ENCODE data around the gene CPB1.

CPB1 gene

GRCh38 chr3:148865049-148865448 lies 37.4 kb downstream of the CPB1 start, which contains the start of gene CPA3:
Gene CPA3, plus strand, starts transcription at chr3:148865296. Its CDS starts 12 bp downstream, at chr3:148865308.
- H3K27ac Mint-ChIP-seq = no peak within 1 kb of the TSS
- H3K4me1 Mint-ChIP-seq = peaks cover 6% of the 10 kb centered on the region
- TF ChIP-seq CTCF (IDR thresholded peaks at IDR 0.05) = no peak
- H3K27me3 Mint-ChIP-seq (ENCODE audit: low read depth, poor library complexity) = peaks cover 21% of the 10 kb centered on the region
- no peak within 1 kb of the TSS for H3K4me3 Mint-ChIP-seq
- no peaks in the 10 kb centered on the region for H3K36me3 Mint-ChIP-seq (ENCODE audit: low read depth)
- no peak for DNase-seq
- H3K9me3 Mint-ChIP-seq = no peaks in the 10 kb centered on the region

- no peak overlapping the region for H3K27ac Mint-ChIP-seq
- no peaks in the 10 kb centered on the region for H3K9me3 Mint-ChIP-seq
- DNase-seq = no peak
- no peak for TF ChIP-seq CTCF (IDR thresholded peaks at IDR 0.05)
- no peaks in the 10 kb centered on the region for H3K36me3 Mint-ChIP-seq (ENCODE audit: low read depth)
- peaks cover 21% of the 10 kb centered on the region for H3K27me3 Mint-ChIP-seq (ENCODE audit: low read depth, poor library complexity)
- H3K4me3 Mint-ChIP-seq = no peak overlapping the region
- H3K4me1 Mint-ChIP-seq = no peaks in the 10 kb centered on the region
These were observed 38.6 kb downstream of the CPB1 start for GRCh38 chr3:148866261-148866660.

- Mint-ChIP-seq H3K4me3 (no peak overlapping the region), H3K36me3 (ENCODE audit: low read depth) (no peaks in the 10 kb centered on the region), H3K27me3 (ENCODE audit: low read depth, poor library complexity) (peaks cover under 1% of the 10 kb centered on the region), H3K9me3 (no peaks in the 10 kb centered on the region), H3K27ac (no peak overlapping the region), H3K4me1 (no peaks in the 10 kb centered on the region)
- DNase-seq = no peak
- TF ChIP-seq CTCF (IDR thresholded peaks at IDR 0.05) = no peak
These were observed 45.8 kb downstream of the CPB1 start for GRCh38 chr3:148873270-148873927.

- Mint-ChIP-seq H3K4me1 (no peaks in the 10 kb centered on the region), H3K36me3 (ENCODE audit: low read depth) (no peaks in the 10 kb centered on the region), H3K27ac (peak overlapping the region; percentile 40), H3K4me3 (no peak overlapping the region), H3K27me3 (ENCODE audit: low read depth, poor library complexity) (no peaks in the 10 kb centered on the region), H3K9me3 (no peaks in the 10 kb centered on the region)
- DNase-seq = no peak
- TF ChIP-seq CTCF (IDR thresholded peaks at IDR 0.05) = no peak
These were observed 46.4 kb downstream of the CPB1 start for GRCh38 chr3:148873977-148874376.

GRCh38 chr3:148878095-148878494 lies 50.5 kb downstream of the CPB1 start:
- no peaks in the 10 kb centered on the region for H3K36me3 Mint-ChIP-seq (ENCODE audit: low read depth)
- no peak for TF ChIP-seq CTCF (IDR thresholded peaks at IDR 0.05)
- H3K27ac Mint-ChIP-seq = no peak overlapping the region
- no peak overlapping the region for H3K4me3 Mint-ChIP-seq
- H3K4me1 Mint-ChIP-seq = peaks cover 4% of the 10 kb centered on the region
- no peak for DNase-seq
- no peaks in the 10 kb centered on the region for H3K9me3 Mint-ChIP-seq
- no peaks in the 10 kb centered on the region for H3K27me3 Mint-ChIP-seq (ENCODE audit: low read depth, poor library complexity)

- no peak for DNase-seq
- H3K4me1 Mint-ChIP-seq = peaks cover 8% of the 10 kb centered on the region
- no peak for TF ChIP-seq CTCF (IDR thresholded peaks at IDR 0.05)
- H3K4me3 Mint-ChIP-seq = no peak overlapping the region
- no peak overlapping the region for H3K27ac Mint-ChIP-seq
- H3K9me3 Mint-ChIP-seq = no peaks in the 10 kb centered on the region
- no peaks in the 10 kb centered on the region for H3K36me3 Mint-ChIP-seq (ENCODE audit: low read depth)
- H3K27me3 Mint-ChIP-seq (ENCODE audit: low read depth, poor library complexity) = no peaks in the 10 kb centered on the region
These were observed 51.6 kb downstream of the CPB1 start for GRCh38 chr3:148879256-148879655.
